Prostate gland (tissue), 2 donors: ENCODE results near the gene LSAMP.

ENCODE experiments used
- POLR2AphosphoS5 ChIP-seq: sonication (generic); formaldehyde crosslinking; IDR thresholded peaks from one replicate; pipeline ENCODE4 v1.6.1; 2017; ENCODE audit warnings: antibody characterized with exemption
- TF ChIP-seq, protein P1 (sequence below), 4 experiments: fragments of 200-600 bp in 2 of 4; fragments of 450-650 bp in 2 of 4; sonication (generic) in 2 of 4; IDR thresholded peaks; 1 replicate in 3 of 4; 2 replicates in 1 of 4; pipeline ENCODE4 v1.5.1; 2016 to 2019; ENCODE audit warnings: antibody characterized with exemption in 4 of 4, mild to moderate bottlenecking in 2 of 4, moderate library complexity in 2 of 4

DNA sequence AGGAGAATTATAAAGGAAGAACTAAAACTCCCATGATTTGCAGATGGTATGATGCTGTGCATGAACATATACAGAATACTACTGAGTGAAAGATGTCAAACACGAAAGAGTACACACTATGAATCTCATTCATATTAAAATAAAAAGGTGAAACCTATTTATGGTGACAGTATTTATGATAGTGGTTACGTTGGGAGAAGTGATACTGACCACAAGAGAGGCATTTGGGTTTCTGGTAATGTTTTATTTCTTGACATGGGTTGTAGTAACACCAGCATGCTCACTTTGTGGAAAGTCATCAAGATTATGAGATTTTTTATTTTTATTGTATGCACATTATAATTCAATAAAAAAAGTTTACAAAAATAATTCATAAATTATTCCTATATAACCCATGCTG is 498.0 kb downstream of the LSAMP start:
- no peak for TF ChIP-seq POLR2AphosphoS5
- TF ChIP-seq, protein P1, sequence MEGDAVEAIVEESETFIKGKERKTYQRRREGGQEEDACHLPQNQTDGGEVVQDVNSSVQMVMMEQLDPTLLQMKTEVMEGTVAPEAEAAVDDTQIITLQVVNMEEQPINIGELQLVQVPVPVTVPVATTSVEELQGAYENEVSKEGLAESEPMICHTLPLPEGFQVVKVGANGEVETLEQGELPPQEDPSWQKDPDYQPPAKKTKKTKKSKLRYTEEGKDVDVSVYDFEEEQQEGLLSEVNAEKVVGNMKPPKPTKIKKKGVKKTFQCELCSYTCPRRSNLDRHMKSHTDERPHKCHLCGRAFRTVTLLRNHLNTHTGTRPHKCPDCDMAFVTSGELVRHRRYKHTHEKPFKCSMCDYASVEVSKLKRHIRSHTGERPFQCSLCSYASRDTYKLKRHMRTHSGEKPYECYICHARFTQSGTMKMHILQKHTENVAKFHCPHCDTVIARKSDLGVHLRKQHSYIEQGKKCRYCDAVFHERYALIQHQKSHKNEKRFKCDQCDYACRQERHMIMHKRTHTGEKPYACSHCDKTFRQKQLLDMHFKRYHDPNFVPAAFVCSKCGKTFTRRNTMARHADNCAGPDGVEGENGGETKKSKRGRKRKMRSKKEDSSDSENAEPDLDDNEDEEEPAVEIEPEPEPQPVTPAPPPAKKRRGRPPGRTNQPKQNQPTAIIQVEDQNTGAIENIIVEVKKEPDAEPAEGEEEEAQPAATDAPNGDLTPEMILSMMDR (IDR thresholded peaks at IDR 0.05), result no peak
